Mesenchymal stem cell (in vitro differentiated cells and primary cell): ENCODE measurements around the gene MRGPRX2.

Source experiments
- DNase-seq: peaks from one replicate; pipeline ENCODE4 v3.0.0-alpha.2; 2013
- H2AFZ ChIP-seq: one replicate; pipeline ENCODE4 v1.6.1; 2013; ENCODE audit warnings: low read depth, mild to moderate bottlenecking, control low read depth, inconsistent platforms, low read length, moderate library complexity
- H2AK5ac ChIP-seq: 2 replicates; pipeline ENCODE4 v1.6.1; 2013; ENCODE audit warnings: low read length, moderate library complexity, mild to moderate bottlenecking, inconsistent platforms; ENCODE audit not compliant: severe bottlenecking
- H2BK120ac ChIP-seq: one replicate; pipeline ENCODE4 v1.6.1; 2013; ENCODE audit warnings: low read depth, mild to moderate bottlenecking, inconsistent platforms, low read length, moderate library complexity
- H2BK12ac ChIP-seq, 2 experiments: one replicate each; pipeline ENCODE4 v1.6.1; 2013; ENCODE audit warnings: inconsistent platforms in 2 of 2, low read length in 2 of 2, mild to moderate bottlenecking in 2 of 2, moderate library complexity in 2 of 2, control low read depth in 1 of 2
- H2BK15ac ChIP-seq: one replicate; pipeline ENCODE4 v1.6.1; 2013; ENCODE audit warnings: mild to moderate bottlenecking, low read depth, inconsistent platforms; ENCODE audit not compliant: poor library complexity, severe bottlenecking
- H2BK5ac ChIP-seq: 2 replicates; pipeline ENCODE4 v1.6.1; 2013; ENCODE audit warnings: low read depth, mild to moderate bottlenecking, low read length, control low read depth, inconsistent platforms; ENCODE audit not compliant: poor library complexity, severe bottlenecking
- H3K14ac ChIP-seq, 2 experiments: one replicate each; pipeline ENCODE4 v1.6.1; 2013; ENCODE audit warnings: inconsistent platforms in 2 of 2, low read length in 2 of 2, control low read depth in 1 of 2, mild to moderate bottlenecking in 1 of 2, moderate library complexity in 1 of 2
- H3K18ac ChIP-seq, 2 experiments: one replicate each; pipeline ENCODE4 v1.6.1; 2013; ENCODE audit warnings: inconsistent platforms in 2 of 2, low read length in 2 of 2, control low read depth in 1 of 2, low read depth in 1 of 2, mild to moderate bottlenecking in 1 of 2
- H3K23ac ChIP-seq, 2 experiments: one replicate each; pipeline ENCODE4 v1.6.1; 2013; ENCODE audit warnings: inconsistent platforms in 2 of 2, low read length in 2 of 2, mild to moderate bottlenecking in 2 of 2, moderate library complexity in 2 of 2, control low read depth in 1 of 2
- H3K27ac ChIP-seq: 2 replicates; pipeline ENCODE4 v1.5.1; 2013; ENCODE audit warnings: mild to moderate bottlenecking, moderate library complexity, low read length, control low read depth, inconsistent platforms; ENCODE audit not compliant: poor library complexity, severe bottlenecking
- H3K27me3 ChIP-seq, 2 experiments: 2 replicates each; pipeline versions ENCODE4 v1.6.1 to v1.7.0; 2013; ENCODE audit warnings: low read length in 2 of 2, mild to moderate bottlenecking in 2 of 2, moderate library complexity in 2 of 2, control low read depth in 1 of 2, inconsistent platforms in 1 of 2; ENCODE audit not compliant: control insufficient read depth in 1 of 2, insufficient read depth in 1 of 2
- H3K36me3 ChIP-seq, 2 experiments: 2 replicates each; pipeline versions ENCODE4 v1.6.1 to v1.7.0; 2013; ENCODE audit warnings: low read length in 2 of 2, control low read depth in 1 of 2, inconsistent platforms in 1 of 2, low read depth in 1 of 2, mild to moderate bottlenecking in 1 of 2; ENCODE audit not compliant: insufficient read depth in 2 of 2, control insufficient read depth in 1 of 2
- H3K4ac ChIP-seq, 2 experiments: one replicate each; pipeline ENCODE4 v1.6.1; 2013; ENCODE audit warnings: inconsistent platforms in 2 of 2, low read length in 2 of 2, mild to moderate bottlenecking in 2 of 2, moderate library complexity in 2 of 2, control low read depth in 1 of 2, low read depth in 1 of 2
- H3K4me1 ChIP-seq: 2 replicates; pipeline ENCODE4 v1.6.1; 2013; ENCODE audit warnings: low read depth, low read length, control low read depth; ENCODE audit not compliant: control insufficient read depth, insufficient read depth
- H3K4me2 ChIP-seq: 2 replicates; pipeline ENCODE4 v1.6.1; 2013; ENCODE audit warnings: low read length, mild to moderate bottlenecking, inconsistent platforms; ENCODE audit not compliant: poor library complexity, severe bottlenecking
- H3K4me3 ChIP-seq, 2 experiments: 2 replicates each; pipeline versions ENCODE4 v1.5.1 to v1.7.0; 2013; ENCODE audit warnings: low read length in 2 of 2, mild to moderate bottlenecking in 2 of 2, control low read depth in 1 of 2, low read depth in 1 of 2; ENCODE audit not compliant: insufficient read depth in 1 of 2
- H3K79me1 ChIP-seq: replicated peaks from 2 replicates; pipeline ENCODE4 v1.6.1; 2013; ENCODE audit warnings: mild to moderate bottlenecking, control low read depth, low read length, inconsistent platforms; ENCODE audit not compliant: poor library complexity, severe bottlenecking
- H3K9ac ChIP-seq: 2 replicates; pipeline ENCODE4 v1.7.0; 2013; ENCODE audit warnings: mild to moderate bottlenecking, low read length, moderate library complexity
- H3K9me3 ChIP-seq: 2 replicates; pipeline ENCODE4 v1.7.0; 2013; ENCODE audit warnings: mild to moderate bottlenecking, low read length; ENCODE audit not compliant: control insufficient read depth
- H4K8ac ChIP-seq: one replicate; pipeline ENCODE4 v1.6.1; 2013; ENCODE audit warnings: inconsistent platforms, mild to moderate bottlenecking, low read length, moderate library complexity
- H4K91ac ChIP-seq: one replicate; pipeline ENCODE4 v1.6.1; 2013; ENCODE audit warnings: mild to moderate bottlenecking, low read length, inconsistent platforms
- WGBS: methylation state at CpG from one replicate; pipeline ENCODE4 v1.1.7; 2013; ENCODE audit warnings: mixed read lengths; 5-methylcytosine and 5-hydroxymethylcytosine counted together

The MRGPRX2 gene

GRCh38 chr11:19072464-19072863 is 11.9 kb upstream of the MRGPRX2 start:
- DNase-seq, result no peak
- no peak overlapping the region for H2BK120ac ChIP-seq
- WGBS, result 93% methylated on average over 5 of the region's 5 CpGs
- no peak overlapping the region for H4K8ac ChIP-seq
- no peak overlapping the region for H3K27ac ChIP-seq
- H3K27me3 ChIP-seq, result peaks cover 46 to 61% of the 10 kb centered on the region in 2 experiments
- no peak overlapping the region for H2AFZ ChIP-seq
- H2BK12ac ChIP-seq, result no peak overlapping the region
- H3K4me3 ChIP-seq, result no peak overlapping the region
- no peaks in the 10 kb centered on the region for H3K79me1 ChIP-seq
- H3K4me2 ChIP-seq, result no peak overlapping the region
- no peaks in the 10 kb centered on the region for H3K36me3 ChIP-seq
- H3K23ac ChIP-seq, result no peak overlapping the region
- no peak overlapping the region for H2BK15ac ChIP-seq
- no peak overlapping the region for H3K9ac ChIP-seq
- peaks cover 2% of the 10 kb centered on the region for H3K4me1 ChIP-seq
- H4K91ac ChIP-seq, result peak overlapping the region; percentile 48
- no peak overlapping the region for H2AK5ac ChIP-seq
- H3K4ac ChIP-seq, result no peak overlapping the region
- H3K14ac ChIP-seq, result no peak overlapping the region
- H2BK5ac ChIP-seq, result no peak overlapping the region
- peaks cover 4% of the 10 kb centered on the region for H3K9me3 ChIP-seq
- H3K18ac ChIP-seq, result no peak overlapping the region

DNA sequence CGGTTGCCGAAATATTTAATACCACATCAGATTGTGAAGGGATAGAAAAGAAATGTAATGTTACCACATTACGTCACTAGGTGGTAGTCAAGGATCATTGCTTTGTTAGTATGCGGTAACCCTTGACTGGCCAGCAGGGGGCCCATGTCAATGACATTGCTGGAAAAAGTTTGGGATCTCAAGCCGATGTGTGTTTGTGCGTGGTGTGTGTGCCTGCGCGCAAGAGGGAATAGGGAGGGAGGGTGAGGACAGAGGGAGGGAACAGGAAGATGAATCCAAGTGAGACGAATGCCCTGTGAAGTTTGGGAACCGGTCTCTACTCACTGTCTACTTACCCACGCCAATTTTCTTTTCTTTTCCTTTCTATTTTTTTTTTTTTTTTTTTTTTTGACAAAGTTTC is 10.7 kb upstream of the MRGPRX2 start:
- DNase-seq, result peak; percentile 86
- H4K91ac ChIP-seq, result no peak overlapping the region
- H4K8ac ChIP-seq, result no peak overlapping the region
- H3K4ac ChIP-seq, result no peak overlapping the region
- WGBS, result 11% methylated on average over 9 of the region's 11 CpGs
- no peak overlapping the region for H2BK12ac ChIP-seq
- H3K79me1 ChIP-seq, result no peaks in the 10 kb centered on the region
- H3K18ac ChIP-seq, result no peak overlapping the region
- no peaks in the 10 kb centered on the region for H3K36me3 ChIP-seq
- H2BK15ac ChIP-seq, result no peak overlapping the region
- H3K4me3 ChIP-seq, result peak overlapping the region in 1 of 2 experiments; percentile 53
- H3K4me2 ChIP-seq, result peak overlapping the region; percentile 6
- H3K14ac ChIP-seq, result no peak overlapping the region
- peaks cover 42 to 62% of the 10 kb centered on the region in 2 experiments for H3K27me3 ChIP-seq
- H2AFZ ChIP-seq, result peak overlapping the region; percentile 29
- no peak overlapping the region for H2BK5ac ChIP-seq
- no peak overlapping the region for H3K27ac ChIP-seq
- no peak overlapping the region for H3K23ac ChIP-seq
- H3K9ac ChIP-seq, result peak overlapping the region; percentile 73
- H3K9me3 ChIP-seq, result peaks cover 4% of the 10 kb centered on the region
- no peak overlapping the region for H2AK5ac ChIP-seq
- peaks cover 2% of the 10 kb centered on the region for H3K4me1 ChIP-seq
- no peak overlapping the region for H2BK120ac ChIP-seq

DNA sequence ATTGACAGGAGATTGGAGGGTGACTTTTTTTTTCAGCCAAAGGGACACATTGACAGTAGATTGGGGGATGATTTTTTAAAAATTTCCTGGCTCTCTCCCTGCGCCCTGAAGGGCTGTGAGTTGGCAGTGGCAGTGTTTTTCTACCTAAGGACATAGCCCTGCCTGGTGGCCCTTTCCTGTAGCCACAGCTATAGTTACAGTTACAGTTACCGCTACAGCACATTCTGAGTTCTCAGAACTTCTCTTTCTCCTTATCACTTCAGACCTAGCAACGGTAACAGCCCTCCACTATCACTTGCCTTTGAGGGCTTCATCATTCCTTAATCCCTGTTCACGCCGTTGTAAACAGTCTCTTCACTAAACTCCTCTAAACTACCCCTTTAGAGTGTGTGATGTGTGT is 684 bp downstream of the MRGPRX2 start:
- Histone ChIP-seq H3K4ac (no peak overlapping the region), H3K4me3 (no peak overlapping the region), H4K8ac (no peak overlapping the region), H3K23ac (no peak overlapping the region), H3K9ac (no peak overlapping the region), H2BK12ac (no peak overlapping the region), H3K9me3 (no peaks in the 10 kb centered on the region), H2BK5ac (no peak overlapping the region), H3K79me1 (no peaks in the 10 kb centered on the region), H2AFZ (no peak overlapping the region), H3K4me2 (no peak overlapping the region), H4K91ac (no peak overlapping the region), H2BK15ac (no peak overlapping the region), H2AK5ac (no peak overlapping the region), H3K27me3 (peaks cover 18 to 76% of the 10 kb centered on the region in 2 experiments), H3K18ac (no peak overlapping the region), H3K36me3 (no peaks in the 10 kb centered on the region), H2BK120ac (no peak overlapping the region), H3K4me1 (no peaks in the 10 kb centered on the region), H3K27ac (no peak overlapping the region), H3K14ac (no peak overlapping the region)
- 65% methylated on average over 5 of the region's 5 CpGs for WGBS
- no peak for DNase-seq

- H3K27me3 ChIP-seq, result peaks cover 18 to 65% of the 10 kb centered on the region in 2 experiments
- H2AK5ac ChIP-seq, result no peak overlapping the region
- H3K36me3 ChIP-seq, result no peaks in the 10 kb centered on the region
- no peak overlapping the region for H2BK12ac ChIP-seq
- H3K27ac ChIP-seq, result no peak overlapping the region
- no peak overlapping the region for H2BK15ac ChIP-seq
- H3K18ac ChIP-seq, result no peak overlapping the region
- H3K4me1 ChIP-seq, result no peaks in the 10 kb centered on the region
- no peak overlapping the region for H3K14ac ChIP-seq
- no peak overlapping the region for H3K4ac ChIP-seq
- no peak overlapping the region for H3K4me3 ChIP-seq
- peak overlapping the region in 1 of 2 experiments; percentile 59 for H3K23ac ChIP-seq
- H4K91ac ChIP-seq, result no peak overlapping the region
- H3K4me2 ChIP-seq, result no peak overlapping the region
- H2AFZ ChIP-seq, result no peak overlapping the region
- no peak for DNase-seq
- WGBS, result 93% methylated on average over 17 of the region's 17 CpGs
- H3K9ac ChIP-seq, result no peak overlapping the region
- no peak overlapping the region for H2BK5ac ChIP-seq
- H4K8ac ChIP-seq, result no peak overlapping the region
- H3K9me3 ChIP-seq, result no peaks in the 10 kb centered on the region
- no peak overlapping the region for H2BK120ac ChIP-seq
- no peaks in the 10 kb centered on the region for H3K79me1 ChIP-seq
Observed at GRCh38 chr11:19055905-19056304, 4.6 kb downstream of the MRGPRX2 start.
